GM12874 (cell line): ENCODE data around the gene COG1.

Experiments
- CTCF ChIP-seq: IDR thresholded peaks from 2 replicates; pipeline ENCODE4 v1.5.1; 2011; ENCODE audit warnings: low read depth, mild to moderate bottlenecking, control low read depth, low read length, moderate library complexity; ENCODE audit not compliant: insufficient read depth

The COG1 gene

GRCh38 chr17:73208139-73208827 is 15.4 kb downstream of the COG1 start:
- TF ChIP-seq CTCF, result no peak

- TF ChIP-seq CTCF, result no peak
Measured at GRCh38 chr17:73209436-73209835, 16.6 kb downstream of the COG1 start.

- TF ChIP-seq CTCF, result no peak
Measured at GRCh38 chr17:73210002-73210678, 17.3 kb downstream of the COG1 start.

- TF ChIP-seq CTCF, result no peak
Measured at GRCh38 chr17:73211745-73212144, 18.9 kb downstream of the COG1 start.

GRCh38 chr17:73214008-73214407 is 21.2 kb downstream of the COG1 start:
- TF ChIP-seq CTCF, result no peak

- TF ChIP-seq CTCF, result no peak
Measured at GRCh38 chr17:73214851-73215250, 22.0 kb downstream of the COG1 start.

GRCh38 chr17:73215447-73215846 is 22.6 kb downstream of the COG1 start:
- TF ChIP-seq CTCF, result peak; percentile 36; the same call in 1 of the 2 replicates
